SU-DHL-6 (cell line): ENCODE measurements around the gene COMMD2.

Source experiments
- H2AFZ ChIP-seq: fragments of 200-600 bp; sonication (generic); 2 replicates; pipeline ENCODE4 v1.6.1; 2014; ENCODE audit warnings: low read depth, mild to moderate bottlenecking, moderate library complexity, mixed read lengths, antibody characterized with exemption, low read length; ENCODE audit not compliant: severe bottlenecking
- H3F3A ChIP-seq: fragments of 200-600 bp; shearing (Covaris generic); 2 replicates; pipeline ENCODE4 v1.6.0; 2016; ENCODE audit warnings: antibody characterized with exemption, mild to moderate bottlenecking; ENCODE audit not compliant: insufficient read depth
- H3K27ac ChIP-seq: fragments of 200-600 bp; sonication (generic); 2 replicates; pipeline ENCODE4 v1.5.1; 2016; ENCODE audit warnings: low read depth, mild to moderate bottlenecking, low read length, moderate library complexity, mixed read lengths
- H3K27me3 ChIP-seq: fragments of 200-600 bp; sonication (generic), shearing (Covaris generic); 2 replicates; pipeline ENCODE4 v1.6.0; 2014; ENCODE audit warnings: mild to moderate bottlenecking, low read length
- H3K36me3 ChIP-seq: fragments of 200-600 bp; sonication (generic); 2 replicates; pipeline ENCODE4 v1.6.1; 2014; ENCODE audit warnings: mild to moderate bottlenecking, low read length, mixed read lengths
- H3K4me2 ChIP-seq: fragments of 300-600, 200-600 bp; shearing (Covaris generic), sonication (generic); 2 replicates; pipeline ENCODE4 v1.6.0; 2014; ENCODE audit warnings: low read length, low read depth, mild to moderate bottlenecking; ENCODE audit not compliant: poor library complexity, severe bottlenecking
- H3K4me3 ChIP-seq: fragments of 200-600 bp; sonication (generic); 2 replicates; pipeline ENCODE4 v1.5.1; 2014; ENCODE audit warnings: antibody characterized with exemption, low read length, mild to moderate bottlenecking, mixed read lengths; ENCODE audit not compliant: insufficient read depth, poor library complexity, severe bottlenecking
- H3K79me2 ChIP-seq: fragments of 200-600 bp; sonication (generic); 2 replicates; pipeline ENCODE4 v1.6.1; 2014; ENCODE audit warnings: mild to moderate bottlenecking, low read length, moderate library complexity; ENCODE audit not compliant: insufficient read depth
- H3K9ac ChIP-seq: fragments of 200-600 bp; sonication (generic); 2 replicates; pipeline ENCODE4 v1.7.0; 2014; ENCODE audit warnings: mild to moderate bottlenecking, low read length
- H3K9me2 ChIP-seq: fragments of 200-600 bp; sonication (generic); replicated peaks from 2 replicates; pipeline ENCODE4 v1.6.1; 2014; ENCODE audit warnings: low read length; ENCODE audit not compliant: insufficient read depth
- H3K9me3 ChIP-seq: fragments of 200-600 bp; sonication (generic); 2 replicates; pipeline ENCODE4 v1.6.1; 2014; ENCODE audit warnings: low read length, mixed read lengths; ENCODE audit not compliant: insufficient read depth
- H4K20me1 ChIP-seq: fragments of 200-600 bp; sonication (generic); 2 replicates; pipeline ENCODE4 v1.6.1; 2014; ENCODE audit warnings: low read depth, mild to moderate bottlenecking, antibody characterized with exemption, low read length, moderate library complexity, mixed read lengths
- EZH2phosphoT487 ChIP-seq: fragments of 200-600 bp; sonication (generic), shearing (Covaris generic); conservative IDR thresholded peaks from 2 replicates; pipeline ENCODE4 v1.6.1; 2018; ENCODE audit warnings: mild to moderate bottlenecking, antibody characterized with exemption, low read length, moderate library complexity, mixed read lengths
- TF ChIP-seq, protein P1 (sequence below): fragments of 200-600 bp; sonication (generic); IDR thresholded peaks from one replicate; pipeline ENCODE4 v1.5.1; 2017; ENCODE audit warnings: antibody characterized with exemption, mild to moderate bottlenecking, low read length, moderate library complexity; ENCODE audit not compliant: insufficient read depth, poor library complexity, severe bottlenecking

COMMD2 gene

DNA sequence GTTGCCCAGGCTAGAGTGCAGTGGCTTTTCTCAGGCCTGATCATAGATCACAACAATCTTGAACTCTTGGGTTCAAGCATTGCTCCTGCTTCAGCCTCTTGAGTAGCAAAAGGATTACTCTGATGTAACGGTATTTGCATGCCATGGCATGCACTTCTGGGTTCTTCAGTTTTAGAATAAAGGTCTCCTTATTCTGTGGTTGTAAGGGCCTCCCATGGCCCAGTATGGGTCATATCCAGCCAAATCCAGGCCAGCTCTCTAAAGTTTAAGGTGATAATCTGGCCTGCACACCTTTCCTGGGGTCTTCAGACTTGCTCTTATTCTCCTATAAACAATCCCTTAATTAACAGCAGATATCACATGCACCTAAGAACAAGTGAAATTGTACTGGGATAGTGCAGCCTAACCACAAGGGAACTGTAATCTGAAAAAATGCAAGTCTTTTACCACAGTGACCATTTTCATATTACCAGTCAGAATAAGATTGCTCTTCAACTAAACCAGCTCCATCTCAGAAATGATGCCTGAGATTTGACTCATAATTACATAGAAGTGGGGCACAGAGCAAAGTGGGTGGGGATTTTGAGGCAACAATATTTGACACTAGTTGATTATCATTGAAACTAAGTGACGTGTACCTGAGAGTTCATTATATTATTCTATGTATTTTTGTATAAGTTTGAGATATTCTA is 25.4 kb downstream of the COMMD2 start:
- H3K36me3 ChIP-seq, result no peaks in the 10 kb centered on the region
- H3K4me3 ChIP-seq, result no peak overlapping the region
- H3K9me3 ChIP-seq, result no peaks in the 10 kb centered on the region
- no peak overlapping the region for H2AFZ ChIP-seq
- no peaks in the 10 kb centered on the region for H3K79me2 ChIP-seq
- no peaks in the 10 kb centered on the region for H4K20me1 ChIP-seq
- no peaks in the 10 kb centered on the region for H3K27me3 ChIP-seq
- no peak overlapping the region for H3K27ac ChIP-seq
- H3K4me2 ChIP-seq, result no peak overlapping the region
- H3K9ac ChIP-seq, result no peak overlapping the region
- TF ChIP-seq EZH2phosphoT487, result no peak
- TF ChIP-seq, protein P1, sequence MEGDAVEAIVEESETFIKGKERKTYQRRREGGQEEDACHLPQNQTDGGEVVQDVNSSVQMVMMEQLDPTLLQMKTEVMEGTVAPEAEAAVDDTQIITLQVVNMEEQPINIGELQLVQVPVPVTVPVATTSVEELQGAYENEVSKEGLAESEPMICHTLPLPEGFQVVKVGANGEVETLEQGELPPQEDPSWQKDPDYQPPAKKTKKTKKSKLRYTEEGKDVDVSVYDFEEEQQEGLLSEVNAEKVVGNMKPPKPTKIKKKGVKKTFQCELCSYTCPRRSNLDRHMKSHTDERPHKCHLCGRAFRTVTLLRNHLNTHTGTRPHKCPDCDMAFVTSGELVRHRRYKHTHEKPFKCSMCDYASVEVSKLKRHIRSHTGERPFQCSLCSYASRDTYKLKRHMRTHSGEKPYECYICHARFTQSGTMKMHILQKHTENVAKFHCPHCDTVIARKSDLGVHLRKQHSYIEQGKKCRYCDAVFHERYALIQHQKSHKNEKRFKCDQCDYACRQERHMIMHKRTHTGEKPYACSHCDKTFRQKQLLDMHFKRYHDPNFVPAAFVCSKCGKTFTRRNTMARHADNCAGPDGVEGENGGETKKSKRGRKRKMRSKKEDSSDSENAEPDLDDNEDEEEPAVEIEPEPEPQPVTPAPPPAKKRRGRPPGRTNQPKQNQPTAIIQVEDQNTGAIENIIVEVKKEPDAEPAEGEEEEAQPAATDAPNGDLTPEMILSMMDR, result no peak
- H3K9me2 ChIP-seq, result no peaks in the 10 kb centered on the region
- no peaks in the 10 kb centered on the region for H3F3A ChIP-seq

DNA sequence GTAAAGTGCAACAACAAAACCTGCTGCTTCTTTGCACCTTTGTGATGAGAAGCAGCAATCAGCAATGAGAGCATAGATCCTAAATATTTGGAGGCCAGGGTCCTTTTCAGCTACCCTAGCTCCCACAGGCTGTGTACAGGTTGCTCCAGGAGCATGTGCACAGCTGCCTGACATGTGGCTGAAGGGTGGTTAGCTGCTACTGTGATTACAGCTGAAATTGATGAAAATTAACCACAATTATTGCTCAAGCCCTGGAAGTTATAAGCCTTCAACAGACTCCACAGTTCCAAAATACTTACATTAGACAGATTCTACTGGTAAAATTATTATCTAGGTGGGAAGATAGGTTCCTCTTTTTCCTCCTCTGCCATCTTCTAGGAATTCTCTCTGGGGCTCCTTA is 28.5 kb downstream of the COMMD2 start:
- TF ChIP-seq EZH2phosphoT487, result no peak
- TF ChIP-seq, protein P1, result no peak
- Histone ChIP-seq H3K4me3 (no peak overlapping the region), H3K9me3 (no peaks in the 10 kb centered on the region), H3K36me3 (no peaks in the 10 kb centered on the region), H3K9me2 (no peaks in the 10 kb centered on the region), H3K4me2 (no peak overlapping the region), H3K27me3 (no peaks in the 10 kb centered on the region), H3K9ac (no peak overlapping the region), H4K20me1 (no peaks in the 10 kb centered on the region), H2AFZ (no peak overlapping the region), H3K79me2 (no peaks in the 10 kb centered on the region), H3F3A (no peaks in the 10 kb centered on the region), H3K27ac (no peak overlapping the region)

DNA sequence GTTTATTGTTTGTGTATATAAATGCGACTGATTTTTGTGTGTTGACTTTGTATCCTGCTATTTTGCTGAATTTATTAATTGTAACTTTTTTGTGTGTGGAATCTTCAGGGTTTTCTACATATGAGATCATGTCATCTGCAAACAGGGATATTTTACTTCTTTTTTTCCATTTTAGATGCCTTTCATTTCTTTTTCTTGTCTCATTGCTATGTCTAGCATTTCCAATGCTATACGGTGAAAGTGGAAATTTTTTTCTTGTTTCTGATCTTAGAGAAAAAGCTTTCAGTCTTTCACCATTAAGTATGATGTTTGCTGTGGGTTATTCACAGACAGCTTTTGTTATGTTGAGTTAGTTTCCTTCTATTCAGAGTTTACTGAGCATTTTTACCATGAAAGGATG is 31.4 kb downstream of the COMMD2 start:
- H3K27ac ChIP-seq, result no peak overlapping the region
- H3K36me3 ChIP-seq, result no peaks in the 10 kb centered on the region
- no peaks in the 10 kb centered on the region for H3K9me3 ChIP-seq
- H2AFZ ChIP-seq, result no peak overlapping the region
- no peaks in the 10 kb centered on the region for H3K27me3 ChIP-seq
- H3K79me2 ChIP-seq, result no peaks in the 10 kb centered on the region
- no peak overlapping the region for H3K9ac ChIP-seq
- H4K20me1 ChIP-seq, result no peaks in the 10 kb centered on the region
- no peaks in the 10 kb centered on the region for H3K9me2 ChIP-seq
- no peaks in the 10 kb centered on the region for H3F3A ChIP-seq
- no peak overlapping the region for H3K4me2 ChIP-seq
- H3K4me3 ChIP-seq, result no peak overlapping the region
- TF ChIP-seq EZH2phosphoT487, result no peak
- TF ChIP-seq, protein P1, result no peak
